ENCODE data around the gene FAT2.
"Not testable (repeated sequence)": the region's sequence is repeated elsewhere in the genome, so short reads cannot be mapped to it uniquely, and the experiment has no call there.

The FAT2 gene

DNA sequence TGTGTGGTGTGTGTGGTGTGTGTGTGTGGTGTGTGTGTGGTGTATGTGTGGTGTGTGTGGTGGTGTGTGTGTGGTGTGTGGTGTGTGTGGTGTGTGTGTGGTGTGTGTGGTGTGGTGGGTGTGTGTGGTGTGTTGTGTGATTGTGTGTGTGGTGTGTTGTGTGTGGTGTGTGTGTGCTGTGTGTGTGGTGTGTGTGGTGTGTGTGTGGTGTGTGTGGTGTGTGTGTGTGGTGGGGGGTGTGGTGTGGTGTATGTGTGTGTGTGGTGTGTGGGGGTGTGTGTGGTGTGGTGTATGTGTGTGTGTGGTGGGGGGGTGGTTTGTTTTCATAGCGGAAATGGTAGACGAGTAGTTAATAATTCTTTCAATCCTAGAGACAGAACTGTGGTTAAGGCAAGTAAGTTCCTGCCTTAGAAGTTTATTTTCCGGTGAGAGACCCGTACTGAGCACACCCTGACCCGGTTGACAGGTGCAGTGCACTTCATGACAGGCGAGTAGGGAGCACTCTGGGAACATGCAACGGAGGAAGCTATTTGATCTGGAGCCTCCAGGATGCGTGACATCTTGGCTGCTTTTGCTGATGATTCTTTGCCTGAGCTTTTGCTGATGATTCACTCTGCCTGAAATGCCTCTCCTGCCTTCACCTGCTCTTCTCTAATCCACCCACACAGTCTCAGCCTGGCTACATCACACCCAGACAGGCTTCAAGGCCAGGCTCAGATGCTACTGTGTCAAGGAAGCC lies 21.7 kb upstream of the FAT2 start:
- no peak for DNase-seq

DNA sequence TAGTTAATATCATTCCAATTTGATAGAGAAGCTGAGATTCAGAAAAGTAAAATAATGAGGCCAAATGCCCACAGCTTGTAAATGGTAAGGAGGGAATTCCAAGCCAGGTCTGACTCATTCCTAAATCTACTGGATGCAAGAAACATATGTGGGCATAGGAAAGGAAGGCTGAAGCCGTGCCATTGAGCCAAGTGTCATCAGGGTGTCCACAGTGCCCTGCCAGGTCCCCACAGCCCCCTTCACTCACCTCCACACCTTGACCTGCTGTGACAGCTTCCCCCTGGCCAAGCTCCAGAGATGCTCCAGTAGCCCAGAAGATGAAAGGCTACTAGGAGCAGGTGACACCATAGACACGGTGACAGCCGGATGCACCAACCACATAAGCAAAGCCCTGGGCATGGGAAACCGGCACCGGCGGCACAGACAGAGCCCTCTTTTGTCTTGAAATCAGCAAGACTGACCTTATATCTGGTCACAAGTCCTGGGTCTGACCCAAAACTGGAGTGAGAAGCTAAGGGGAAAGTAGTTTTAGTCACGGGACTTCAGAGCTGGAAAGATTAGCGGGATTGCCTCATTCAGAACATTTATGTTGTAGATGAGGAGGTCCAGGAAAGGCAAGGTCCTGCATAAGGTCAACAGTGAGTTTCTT lies 20.1 kb upstream of the FAT2 start:
- DNase-seq, result no peak

DNA sequence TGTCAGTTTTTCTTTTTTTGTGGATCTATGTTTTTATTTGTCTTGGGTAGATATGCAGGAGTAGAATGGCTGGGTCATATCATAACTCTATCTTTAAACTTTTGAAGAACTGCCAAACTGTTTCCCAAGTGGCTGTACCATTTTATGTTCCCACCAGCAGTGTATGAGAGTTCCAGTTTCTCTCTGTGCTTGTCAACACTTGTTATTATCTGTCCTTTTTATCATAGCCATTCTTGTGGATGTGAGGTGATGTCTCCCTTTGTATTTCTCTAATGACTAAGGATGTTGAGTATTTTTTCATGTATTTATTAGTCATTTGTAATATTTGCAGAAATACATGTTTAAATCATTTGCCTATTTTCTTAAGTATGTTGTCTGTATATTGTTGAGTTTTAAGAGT lies 17.4 kb upstream of the FAT2 start:
- DNase-seq, result no peak

DNA sequence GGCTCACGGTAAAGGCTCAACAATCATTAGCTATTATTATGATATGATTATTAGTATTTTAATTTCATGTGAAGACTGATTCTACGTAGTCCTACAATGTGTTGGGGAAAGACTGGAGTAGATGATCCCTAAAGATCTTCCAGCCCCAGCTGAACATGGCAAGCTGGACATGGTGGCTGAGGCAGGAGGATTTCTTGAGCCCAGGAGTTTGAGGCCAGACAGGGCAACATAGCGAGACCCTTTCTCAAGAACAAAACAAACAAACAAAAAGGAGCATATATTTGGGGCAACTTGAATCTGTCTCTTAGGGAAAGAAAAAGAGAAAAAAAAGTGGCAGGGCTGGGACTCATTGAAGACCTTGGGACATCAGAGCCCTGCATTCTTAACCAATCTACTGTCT lies 16.2 kb upstream of the FAT2 start:
- DNase-seq, result no peak

DNA sequence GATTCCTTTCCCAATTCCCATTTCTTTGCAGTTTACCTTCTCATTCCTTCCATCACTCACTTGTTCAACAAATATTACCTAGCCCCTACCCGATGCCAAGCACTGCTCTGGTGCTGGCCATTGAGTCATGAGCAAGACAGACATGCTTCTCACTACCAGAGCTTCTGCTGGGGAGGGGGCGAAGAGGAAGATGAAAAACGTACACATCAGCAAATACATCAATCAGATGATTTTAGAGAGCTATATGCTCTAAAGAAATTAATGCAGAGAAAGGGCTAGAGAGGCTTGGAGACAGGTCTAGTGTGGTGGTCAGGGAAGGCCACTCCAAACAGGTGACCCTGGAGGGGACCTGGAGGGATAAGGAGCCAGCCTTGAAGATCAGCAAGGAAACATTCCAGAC lies 14.4 kb upstream of the FAT2 start:
- DNase-seq, result no peak

DNA sequence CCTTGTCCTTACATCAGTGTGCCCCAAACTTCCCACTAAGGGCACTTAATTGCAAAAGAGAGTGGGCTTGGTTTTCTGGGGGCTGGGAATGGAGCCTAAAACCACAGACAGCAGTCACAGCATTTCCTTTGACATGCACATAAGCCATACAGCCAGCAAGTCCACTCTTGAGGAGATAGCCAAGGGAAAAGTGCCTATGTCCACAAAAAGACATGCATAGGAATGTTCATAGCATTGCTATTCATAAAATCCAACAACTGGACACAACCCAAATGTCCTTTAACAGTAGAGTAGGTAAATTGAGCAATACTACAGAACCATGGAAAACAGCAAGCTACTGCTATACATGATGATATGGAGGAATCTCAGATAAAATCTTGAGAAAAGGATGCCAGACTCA lies 11.7 kb upstream of the FAT2 start:
- no peak for DNase-seq

DNA sequence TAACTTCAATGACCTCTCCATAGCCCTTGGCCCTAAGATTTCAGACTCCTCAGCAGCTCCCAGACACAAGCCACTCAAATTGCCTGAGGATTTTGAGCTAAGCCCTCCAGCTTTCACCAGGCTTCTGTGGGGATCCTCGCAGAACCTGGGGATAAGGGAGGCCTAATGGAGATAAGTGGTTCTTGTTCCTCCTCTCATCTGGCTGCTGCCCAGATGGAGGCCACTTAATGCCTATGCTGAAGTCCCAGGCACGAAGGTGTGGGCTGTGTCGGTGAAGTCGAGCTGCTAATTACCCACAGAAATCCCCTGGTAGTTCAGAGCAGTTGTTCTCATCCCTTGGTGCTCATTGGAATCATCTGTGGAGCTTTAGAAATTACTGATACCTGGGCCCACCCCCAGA lies 10.3 kb upstream of the FAT2 start:
- no peak for DNase-seq

DNA sequence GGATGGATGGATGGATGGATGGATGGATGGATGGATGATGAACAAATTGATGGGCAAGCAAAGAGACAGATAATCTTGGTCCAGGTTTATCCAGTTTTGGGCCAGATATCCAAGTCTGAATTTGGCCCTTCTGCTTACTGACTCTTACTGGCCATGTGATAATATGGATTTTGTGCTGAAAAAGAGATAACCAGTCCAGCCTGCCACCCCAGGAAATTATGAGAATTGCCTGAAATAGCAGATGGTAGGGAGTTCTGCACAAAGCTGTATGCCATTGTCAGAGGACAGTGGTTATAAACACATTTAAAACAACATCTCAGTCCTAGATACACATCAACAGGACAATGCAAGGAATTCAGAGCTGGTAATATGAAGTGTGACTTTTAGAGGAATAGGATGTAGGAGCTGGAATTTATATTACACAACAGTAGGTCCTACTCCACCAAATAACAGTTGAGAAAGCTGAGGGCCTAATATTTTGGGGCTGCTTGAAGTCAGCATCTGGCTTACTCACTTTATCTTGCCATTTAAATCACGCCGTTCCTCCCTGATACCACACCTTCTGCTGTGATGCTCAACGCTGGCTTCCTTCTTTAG lies 9.0 kb upstream of the FAT2 start:
- DNase-seq, result no peak

DNA sequence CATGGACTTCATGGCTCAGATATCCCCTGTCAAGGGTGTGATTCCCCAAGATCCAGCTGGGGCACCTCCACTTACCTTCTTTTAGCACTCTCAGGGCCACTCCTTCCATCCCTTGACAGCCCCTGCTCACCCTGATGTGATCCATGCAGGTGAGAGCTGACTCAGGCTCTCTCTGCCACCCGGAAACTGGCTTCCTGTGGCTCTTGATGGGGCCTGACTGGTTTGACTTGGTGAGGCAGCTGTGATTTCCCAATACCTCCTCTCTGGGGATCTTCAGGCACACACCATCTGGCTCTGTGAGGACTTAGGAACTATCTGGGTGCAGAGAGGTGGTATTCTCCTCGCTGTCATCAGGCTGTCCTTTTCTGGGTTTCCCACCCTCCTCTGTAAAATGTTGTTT lies 7.9 kb upstream of the FAT2 start:
- DNase-seq, result no peak

DNA sequence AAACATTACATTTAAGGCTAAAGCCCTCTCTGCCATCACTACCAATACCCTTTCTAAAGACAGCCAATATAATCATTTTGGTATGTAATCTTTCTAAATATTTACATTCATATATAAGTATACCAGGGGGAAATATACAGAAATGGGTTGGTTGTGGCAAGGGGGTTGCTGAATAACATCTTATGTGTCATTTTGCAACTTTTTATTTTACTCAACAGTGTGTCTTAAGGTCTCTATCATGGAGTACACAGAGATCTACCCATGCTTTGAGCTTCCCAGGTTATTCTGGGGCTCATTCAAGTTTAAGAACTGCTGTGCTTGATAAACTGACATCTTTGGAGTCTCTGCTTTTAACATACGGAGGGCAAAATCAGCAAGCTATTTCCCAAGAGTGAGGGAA lies 7.4 kb upstream of the FAT2 start:
- DNase-seq, result no peak

DNA sequence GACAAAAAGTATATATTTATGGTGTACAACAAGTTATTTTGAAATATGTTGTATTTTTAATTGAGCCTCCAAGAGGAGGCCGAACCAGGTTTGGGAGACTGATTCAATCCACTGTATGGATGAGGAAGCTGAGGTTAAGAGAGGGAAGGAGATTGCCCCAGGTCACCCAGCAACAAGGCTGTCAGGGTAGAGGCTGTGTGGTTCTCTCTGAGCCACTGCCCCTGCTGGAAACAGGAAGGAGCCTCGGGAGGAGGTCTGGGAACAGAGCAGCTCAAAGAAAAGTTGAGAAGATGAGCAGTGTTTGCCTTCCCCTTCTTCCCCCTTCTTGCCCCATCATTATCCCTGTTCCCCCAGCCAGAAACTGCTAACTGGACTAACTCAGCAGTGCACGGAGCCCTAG lies 6.6 kb upstream of the FAT2 start:
- DNase-seq, result no peak

DNA sequence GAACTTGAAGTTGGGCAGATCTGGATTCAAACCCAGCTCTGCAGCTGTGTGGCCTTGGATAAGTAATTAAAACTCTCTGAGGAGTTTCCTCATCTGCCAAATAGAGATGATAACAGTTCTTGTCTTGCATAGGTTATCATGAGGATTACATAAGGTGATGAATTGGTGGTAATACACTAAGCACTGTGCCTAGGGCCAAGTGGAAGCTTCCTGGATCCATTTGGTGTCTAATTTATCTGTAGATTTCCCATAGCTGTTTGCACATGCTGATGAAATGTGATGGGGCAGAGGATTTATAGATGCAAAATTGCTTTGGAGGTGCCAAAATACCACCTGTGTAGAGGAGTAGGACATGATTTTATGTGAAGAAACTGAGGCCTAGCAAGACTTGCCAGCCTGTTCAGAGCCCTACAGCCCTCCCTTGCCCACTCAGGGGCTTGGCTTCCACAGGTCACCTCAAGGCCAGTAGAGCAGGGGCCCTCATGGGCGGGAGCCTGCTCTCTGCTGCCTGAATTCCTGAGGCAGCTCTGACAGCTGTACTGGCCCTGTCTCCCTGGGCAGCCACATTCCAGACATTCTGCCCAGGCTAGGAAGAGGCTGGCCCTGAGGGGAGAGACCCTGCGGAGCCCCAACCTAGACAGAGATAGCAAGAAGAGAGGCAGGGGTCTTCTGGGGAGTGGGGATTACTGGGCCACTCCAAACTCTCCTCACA lies 5.9 kb upstream of the FAT2 start:
- no peak for DNase-seq

DNA sequence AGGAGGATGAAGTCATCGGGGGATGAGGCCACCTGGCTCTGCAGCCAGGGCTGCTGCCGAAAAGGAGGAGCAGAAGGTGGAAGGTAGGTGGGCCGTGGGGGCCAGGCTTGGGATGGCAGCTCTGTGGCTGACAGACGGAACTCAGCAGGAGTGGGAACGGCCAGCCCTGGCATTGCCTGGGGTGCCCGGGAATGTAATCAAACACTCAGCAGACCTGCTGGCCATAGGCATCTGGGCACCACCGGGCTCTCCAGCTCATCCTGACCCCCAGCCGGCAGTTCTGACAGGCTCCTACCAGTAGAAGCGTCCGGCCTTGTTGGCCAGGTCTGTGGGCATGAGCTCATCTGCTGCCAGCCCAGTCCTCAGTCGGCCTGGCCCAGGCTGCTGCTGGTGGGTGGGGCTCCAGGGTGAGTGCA lies 4.3 kb upstream of the FAT2 start:
- DNase-seq, result no peak

DNA sequence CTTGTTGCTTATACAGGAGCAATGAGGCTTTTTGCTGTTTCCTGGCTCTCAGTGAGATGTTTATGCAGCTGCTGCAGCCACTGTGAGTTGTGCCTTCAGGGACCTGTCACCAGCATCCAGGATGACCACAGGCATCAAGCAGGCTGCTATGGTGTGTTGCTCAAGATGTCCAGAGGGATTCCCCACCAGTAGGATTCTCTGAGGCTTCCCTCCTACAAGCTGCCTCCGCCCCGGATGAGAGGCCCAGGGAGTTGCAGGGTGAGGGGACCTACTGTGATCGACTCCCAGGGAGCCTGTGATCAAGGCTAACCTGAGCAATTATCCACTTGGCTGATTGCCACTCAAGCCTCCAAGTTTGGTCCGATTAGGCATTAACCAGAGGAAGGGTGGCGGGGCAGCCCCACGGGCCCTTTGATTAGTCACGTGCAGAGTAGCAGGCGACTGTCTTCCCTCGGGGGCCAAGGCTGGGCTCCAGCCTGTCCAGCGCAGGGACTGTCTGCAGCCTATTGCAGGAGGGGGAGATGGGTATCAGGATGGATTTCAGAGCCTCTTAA lies 1.8 kb upstream of the FAT2 start:
- no peak for DNase-seq

DNA sequence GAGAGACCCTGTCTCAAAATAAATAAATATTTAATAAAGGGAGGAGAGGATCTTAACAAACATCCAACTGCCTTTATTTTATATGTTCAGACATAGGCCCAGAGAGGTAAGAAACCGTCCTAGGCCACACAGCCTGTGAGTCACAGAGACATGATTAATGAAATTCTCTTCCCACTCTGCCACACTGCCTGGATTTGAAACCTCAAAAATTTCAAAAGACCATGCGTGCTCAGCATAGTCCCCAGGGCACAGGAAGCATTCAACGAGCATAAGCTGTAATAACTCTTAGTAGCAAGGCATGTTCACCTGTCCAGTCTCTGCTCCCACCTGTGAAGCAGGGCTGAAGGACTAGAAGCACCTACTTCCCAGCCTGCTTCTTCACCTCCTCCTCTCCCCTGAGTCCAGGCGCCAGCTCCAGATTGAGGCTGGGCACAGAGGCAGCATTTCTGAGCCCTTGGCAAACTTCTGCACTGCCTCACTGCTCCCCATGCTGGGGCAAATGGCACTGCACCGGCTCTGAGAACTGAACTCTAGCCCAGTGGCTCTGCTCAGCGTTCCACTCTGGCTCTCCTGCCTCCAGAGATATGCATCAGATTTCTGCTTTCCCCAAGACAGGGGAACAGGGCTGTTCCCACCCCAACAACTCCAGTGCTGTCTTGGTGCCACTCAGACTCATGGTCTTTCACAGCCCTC lies 1.1 kb downstream of the FAT2 start:
- DNase-seq, result no peak

DNA sequence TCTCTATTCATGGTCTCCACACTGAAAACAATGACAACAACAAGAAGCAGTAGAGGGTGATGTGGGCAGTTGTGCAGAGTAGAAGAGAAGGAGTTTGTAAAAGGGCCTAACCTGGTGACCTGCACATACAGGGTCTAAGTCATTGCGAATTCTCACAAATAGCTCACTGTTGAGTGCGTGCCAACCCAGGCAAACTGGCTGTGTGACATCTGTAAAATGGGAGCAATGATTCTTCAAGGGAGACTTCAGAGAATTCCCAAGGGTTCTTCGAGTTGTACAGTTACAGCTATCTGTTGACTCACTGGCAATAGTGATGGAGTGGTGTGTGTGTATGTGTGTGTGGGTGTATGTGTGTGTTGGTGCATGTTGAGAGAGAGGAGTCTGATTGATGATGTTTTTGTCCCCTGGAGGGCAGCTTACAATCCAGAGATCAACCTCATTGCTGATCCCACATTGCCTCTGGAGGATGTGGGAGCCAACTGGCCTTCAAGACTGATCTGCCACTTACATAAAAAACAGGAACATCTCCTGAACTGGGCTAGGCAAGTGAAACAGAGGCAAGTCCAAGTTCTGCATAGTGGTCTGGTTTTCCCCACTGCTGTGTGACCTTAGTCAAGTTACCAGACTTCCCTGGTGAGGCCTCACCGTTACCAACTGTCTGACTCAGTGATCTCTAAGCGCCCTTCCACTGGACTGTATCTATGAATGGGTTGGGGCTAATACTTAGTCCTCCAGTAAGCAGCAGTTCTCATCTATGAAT lies 3.2 kb downstream of the FAT2 start:
- DNase-seq, result no peak

DNA sequence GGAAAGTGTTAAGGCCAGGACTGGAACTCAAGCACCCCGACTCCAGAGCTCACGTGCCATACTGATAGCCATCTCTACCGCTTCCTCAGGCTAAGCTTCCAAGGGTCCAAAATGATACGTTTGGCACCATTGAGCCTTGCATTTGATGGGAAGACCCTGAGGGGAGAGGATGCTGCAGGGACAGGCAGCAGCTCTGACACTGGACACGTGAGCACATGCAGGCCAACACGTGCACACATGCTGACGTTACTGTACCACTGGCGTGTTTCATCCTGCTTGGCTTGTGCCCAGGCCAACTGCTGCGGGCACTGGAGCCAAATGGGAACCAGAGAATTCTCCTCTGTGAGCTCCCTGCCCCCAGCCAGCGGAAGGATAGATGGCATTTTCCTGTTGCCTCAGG lies 5.2 kb downstream of the FAT2 start:
- DNase-seq, result no peak

DNA sequence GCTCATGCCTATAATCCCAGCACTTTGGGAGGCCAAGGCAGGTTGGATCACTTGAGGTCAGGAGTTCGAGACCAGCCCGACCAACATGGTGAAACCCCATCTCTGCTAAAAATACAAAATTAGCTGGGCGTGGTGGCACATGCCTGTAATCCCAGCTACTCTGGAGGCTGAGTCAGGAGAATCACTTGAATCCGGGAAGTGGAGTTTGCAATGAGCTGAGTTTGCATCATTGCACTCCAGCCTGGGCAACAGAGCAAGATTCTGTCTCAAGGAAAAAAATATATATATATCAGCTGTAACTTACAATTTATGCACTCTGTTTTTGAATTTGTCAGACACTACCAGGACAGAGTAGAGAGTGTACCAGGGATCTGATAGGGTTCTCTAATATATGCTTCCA lies 5.8 kb downstream of the FAT2 start:
- not testable (repeated sequence) for DNase-seq

DNA sequence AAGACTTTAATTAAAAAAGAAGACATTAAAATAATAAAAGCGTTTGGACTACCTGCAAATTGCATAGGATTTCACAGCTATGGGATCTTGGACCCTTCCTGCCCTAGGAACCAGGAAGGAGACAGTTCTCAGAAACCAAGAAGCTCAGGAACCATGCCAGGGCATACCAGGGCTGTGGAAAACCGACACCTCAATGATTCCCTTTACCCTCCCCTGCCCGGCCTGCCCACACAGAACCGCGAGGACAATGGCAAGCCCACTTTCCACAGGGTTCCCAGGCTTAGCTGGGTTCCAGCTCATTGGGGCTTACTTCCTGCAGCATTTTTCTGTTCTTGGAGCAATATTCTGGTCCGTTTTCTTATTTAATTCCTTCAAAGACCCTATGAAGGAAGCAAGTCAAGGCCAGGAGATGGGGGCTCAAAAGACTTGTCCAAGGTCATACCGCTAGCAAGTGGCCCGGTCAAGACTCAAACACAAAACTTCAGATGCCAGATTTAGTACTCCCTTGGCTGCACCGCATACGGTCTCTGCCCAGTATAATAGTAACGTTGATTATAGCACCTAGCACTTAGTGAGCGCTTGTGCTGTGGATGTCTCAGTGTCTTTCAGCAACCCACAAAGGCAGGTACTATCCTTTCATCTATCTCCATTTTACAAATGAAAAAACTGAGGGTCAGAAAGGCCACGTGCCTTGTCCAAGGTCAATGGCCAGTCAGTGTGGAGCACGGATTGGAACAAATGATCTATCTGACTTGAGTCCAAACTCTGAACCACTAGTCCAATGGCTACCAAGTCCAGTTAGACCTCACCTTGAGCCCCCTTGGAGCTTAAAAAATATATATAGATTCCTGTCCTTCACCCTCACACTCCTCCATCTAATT lies 6.8 kb downstream of the FAT2 start:
- DNase-seq, result no peak

DNA sequence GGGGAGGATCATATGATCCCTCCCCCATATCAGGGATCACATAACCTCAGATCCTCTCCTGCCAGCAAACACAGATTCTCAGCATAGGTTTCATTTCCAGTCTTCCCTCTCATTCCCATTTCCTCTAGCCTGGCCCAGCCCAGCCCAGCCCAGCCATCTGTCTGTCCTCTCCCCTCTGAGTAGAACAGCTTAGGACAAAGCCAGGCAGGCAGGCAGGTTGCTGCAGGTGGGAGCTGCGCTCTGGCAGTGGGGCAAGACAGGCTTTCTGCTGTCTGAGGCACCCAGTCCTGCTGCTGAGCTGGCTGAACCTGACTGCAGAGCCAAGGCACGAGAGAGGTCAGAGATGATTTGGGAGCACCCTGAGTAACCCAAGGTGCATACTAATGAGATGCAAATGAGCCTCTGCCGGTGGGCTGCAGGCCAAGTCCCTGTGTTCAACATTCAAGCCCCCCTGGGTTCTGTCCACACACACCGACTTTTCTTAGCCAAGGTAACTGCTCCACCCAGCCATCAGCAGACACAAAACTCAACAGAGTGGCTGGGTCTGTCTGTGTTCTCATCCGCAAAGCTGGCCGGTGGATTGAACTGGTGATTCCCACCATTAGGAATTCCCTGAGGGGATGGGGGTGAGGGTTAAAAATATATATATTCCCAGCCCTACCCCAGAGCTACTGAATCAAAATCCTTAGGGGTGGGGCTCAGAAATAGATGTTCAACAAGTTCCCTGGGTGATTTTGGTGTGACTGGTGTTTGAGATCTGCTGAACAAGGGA lies 9.1 kb downstream of the FAT2 start:
- DNase-seq, result no peak
